BE2C (cell line): ENCODE data around the gene TARDBP.
"Not testable (repeated sequence)": the region's sequence is repeated elsewhere in the genome, so short reads cannot be mapped to it uniquely, and the experiment has no call there.

Experiments used
- DNase-seq: peaks from one replicate; pipeline ENCODE4 v3.0.0-alpha.2; 2020
- H3K27me3 ChIP-seq: fragments of 250-450 bp; sonication (Bioruptor Pico); 2 replicates; pipeline ENCODE4 v1.5.1; 2020; ENCODE audit warnings: mild to moderate bottlenecking
- H3K36me3 ChIP-seq: fragments of 250-450 bp; sonication (Bioruptor Pico); 2 replicates; pipeline ENCODE4 v1.5.1; 2020; ENCODE audit warnings: mild to moderate bottlenecking
- H3K4me1 ChIP-seq: fragments of 250-450 bp; sonication (Bioruptor Pico); 2 replicates; pipeline ENCODE4 v1.5.1; 2020
- H3K4me3 ChIP-seq: 2 replicates; pipeline ENCODE4 v1.5.1; 2011; ENCODE audit warnings: low read depth, low read length
- H3K9me3 ChIP-seq: fragments of 250-450 bp; sonication (Bioruptor Pico); 2 replicates; pipeline ENCODE4 v1.5.1; 2020
- TF ChIP-seq, protein P1 (sequence below): IDR thresholded peaks from 2 replicates; pipeline ENCODE4 v1.5.1; 2012; ENCODE audit warnings: mild to moderate bottlenecking, low read depth, low read length

Gene TARDBP

GRCh38 chr1:11044086-11044848 is 31.8 kb downstream of the TARDBP start:
- DNase-seq = no peak
- H3K9me3 ChIP-seq = no peaks in the 10 kb centered on the region

DNA sequence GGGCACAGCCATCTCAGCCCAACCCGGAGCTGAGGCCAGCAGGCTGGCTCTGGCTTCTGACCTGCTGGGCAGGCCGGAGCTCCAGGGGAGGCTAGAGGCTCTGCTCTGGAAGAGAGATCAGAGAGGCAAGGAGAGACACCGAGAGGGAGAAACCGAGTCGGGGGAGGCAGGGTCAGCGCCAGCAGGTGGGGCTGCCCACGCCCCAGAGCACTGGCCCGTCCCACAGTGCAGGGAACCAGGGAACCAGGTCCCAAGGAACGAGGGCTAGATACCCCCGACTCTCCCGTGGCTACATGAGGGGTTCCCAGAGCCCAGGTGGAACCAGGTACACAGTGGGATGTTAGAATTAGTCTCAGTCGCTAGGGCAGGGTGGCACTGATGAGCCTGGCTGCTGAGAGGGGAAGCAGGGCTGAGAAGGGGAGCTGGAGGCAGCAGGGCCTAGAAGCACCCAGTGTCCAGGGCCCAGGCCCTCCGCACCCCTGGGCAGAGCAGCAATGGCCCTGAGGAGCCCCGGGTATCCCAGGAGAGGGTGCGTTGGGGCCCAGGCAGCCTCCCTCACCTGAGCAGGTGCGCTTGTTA is 32.5 kb downstream of the TARDBP start:
- DNase-seq = no peak
- Histone ChIP-seq H3K4me3 (no peak overlapping the region), H3K9me3 (no peaks in the 10 kb centered on the region), H3K27me3 (no peaks in the 10 kb centered on the region), H3K4me1 (no peaks in the 10 kb centered on the region), H3K36me3 (no peaks in the 10 kb centered on the region)
- TF ChIP-seq, protein P1, sequence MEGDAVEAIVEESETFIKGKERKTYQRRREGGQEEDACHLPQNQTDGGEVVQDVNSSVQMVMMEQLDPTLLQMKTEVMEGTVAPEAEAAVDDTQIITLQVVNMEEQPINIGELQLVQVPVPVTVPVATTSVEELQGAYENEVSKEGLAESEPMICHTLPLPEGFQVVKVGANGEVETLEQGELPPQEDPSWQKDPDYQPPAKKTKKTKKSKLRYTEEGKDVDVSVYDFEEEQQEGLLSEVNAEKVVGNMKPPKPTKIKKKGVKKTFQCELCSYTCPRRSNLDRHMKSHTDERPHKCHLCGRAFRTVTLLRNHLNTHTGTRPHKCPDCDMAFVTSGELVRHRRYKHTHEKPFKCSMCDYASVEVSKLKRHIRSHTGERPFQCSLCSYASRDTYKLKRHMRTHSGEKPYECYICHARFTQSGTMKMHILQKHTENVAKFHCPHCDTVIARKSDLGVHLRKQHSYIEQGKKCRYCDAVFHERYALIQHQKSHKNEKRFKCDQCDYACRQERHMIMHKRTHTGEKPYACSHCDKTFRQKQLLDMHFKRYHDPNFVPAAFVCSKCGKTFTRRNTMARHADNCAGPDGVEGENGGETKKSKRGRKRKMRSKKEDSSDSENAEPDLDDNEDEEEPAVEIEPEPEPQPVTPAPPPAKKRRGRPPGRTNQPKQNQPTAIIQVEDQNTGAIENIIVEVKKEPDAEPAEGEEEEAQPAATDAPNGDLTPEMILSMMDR = no peak

More at GRCh38 chr1:11044086-11044848, 31.8 kb downstream of the TARDBP start:
- H3K4me3 ChIP-seq = no peak overlapping the region
- H3K36me3 ChIP-seq = no peaks in the 10 kb centered on the region
- TF ChIP-seq, protein P1 = no peak
- no peaks in the 10 kb centered on the region for H3K4me1 ChIP-seq
- no peaks in the 10 kb centered on the region for H3K27me3 ChIP-seq

DNA sequence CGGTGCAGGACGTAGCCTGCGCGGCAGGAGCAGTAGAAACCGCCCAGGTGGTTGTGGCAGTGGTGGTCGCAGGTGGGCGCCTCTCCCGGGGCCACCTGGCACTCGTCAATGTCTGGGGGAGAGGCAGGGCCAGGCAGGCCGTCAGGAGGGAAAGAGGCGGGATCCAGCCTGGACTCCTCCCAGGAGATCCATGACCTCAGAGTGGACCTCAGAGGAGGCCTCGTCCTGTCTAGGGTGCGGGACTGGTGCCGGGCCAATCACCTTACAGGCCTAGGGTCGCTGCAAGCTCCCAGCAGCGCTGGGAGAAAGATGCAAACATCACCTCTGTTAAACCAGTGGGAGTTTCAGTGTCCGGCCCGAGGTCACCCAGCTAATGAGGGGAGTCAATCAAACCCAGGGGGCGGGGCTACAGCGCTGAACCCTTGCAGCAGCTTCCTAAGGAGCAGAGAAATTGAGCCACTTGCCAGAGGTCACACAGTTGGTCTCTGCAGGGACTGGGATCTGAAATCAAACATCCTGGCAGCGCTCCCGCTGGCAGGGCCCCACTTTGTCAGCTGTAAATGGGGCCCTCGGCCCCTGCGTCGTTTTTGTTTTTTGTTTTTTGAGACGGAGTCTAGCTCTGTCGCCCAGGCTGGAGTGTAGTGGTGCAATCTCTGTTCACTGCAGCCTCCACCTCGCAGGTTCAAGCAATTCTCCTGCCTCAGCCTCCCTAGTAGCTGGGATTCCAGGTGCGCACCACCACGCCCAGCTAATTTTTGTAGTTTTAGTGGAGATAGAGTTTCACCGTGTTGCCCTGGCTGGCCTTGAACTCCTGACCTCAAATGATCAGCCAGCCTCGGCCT is 33.2 kb downstream of the TARDBP start:
- TF ChIP-seq, protein P1 = no peak
- H3K27me3 ChIP-seq = no peaks in the 10 kb centered on the region
- DNase-seq = no peak
- no peaks in the 10 kb centered on the region for H3K9me3 ChIP-seq
- no peaks in the 10 kb centered on the region for H3K4me1 ChIP-seq
- H3K36me3 ChIP-seq = no peaks in the 10 kb centered on the region
- H3K4me3 ChIP-seq = no peak overlapping the region

DNA sequence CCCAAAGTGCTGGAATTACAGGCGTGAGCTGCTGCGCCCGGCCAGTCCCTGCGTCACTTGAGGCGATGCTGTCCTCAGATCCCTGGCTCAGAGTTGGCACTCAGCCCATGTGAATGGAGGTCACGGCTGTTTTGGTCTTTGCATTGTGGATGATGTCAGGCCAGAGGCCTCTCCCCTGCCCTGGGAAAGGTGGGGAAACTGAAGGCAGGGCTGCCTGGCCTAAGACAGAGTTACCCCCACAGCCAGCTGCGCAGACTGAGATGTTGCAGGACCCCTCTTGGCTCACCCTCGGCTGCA is 33.8 kb downstream of the TARDBP start:
- Histone ChIP-seq H3K9me3 (no peaks in the 10 kb centered on the region), H3K27me3 (no peaks in the 10 kb centered on the region), H3K36me3 (no peaks in the 10 kb centered on the region), H3K4me1 (no peaks in the 10 kb centered on the region), H3K4me3 (no peak overlapping the region)
- TF ChIP-seq, protein P1 = no peak
- DNase-seq = no peak

- Histone ChIP-seq H3K9me3 (no peaks in the 10 kb centered on the region), H3K4me3 (no peak within 1 kb of the TSS), H3K36me3 (no peaks in the 10 kb centered on the region), H3K27me3 (no peaks in the 10 kb centered on the region), H3K4me1 (0 out of 2 replicates have a peak, but pooled peaks cover under 1% of the 10 kb centered on the region)
- TF ChIP-seq, protein P1 = no peak
- no peak for DNase-seq
These were observed 34.3 kb downstream of the TARDBP start, which contains the start of gene MASP2 for GRCh38 chr1:11046625-11047365. MASP2 (minus strand) TSS chr1:11047239; CDS start chr1:11047207, 32 bp downstream.

- not testable (repeated sequence) for H3K36me3 ChIP-seq, H3K4me3 ChIP-seq, DNase-seq, H3K9me3 ChIP-seq, H3K27me3 ChIP-seq
- H3K4me1 ChIP-seq = peaks cover 21% of the 10 kb centered on the region
These were observed 38.7 kb downstream of the TARDBP start for GRCh38 chr1:11051121-11051520.
